ENCODE data around the gene SGK2.
A peak's percentile ranks its signal among the peaks of the same experiment; 100 is the strongest.

The SGK2 gene

DNA sequence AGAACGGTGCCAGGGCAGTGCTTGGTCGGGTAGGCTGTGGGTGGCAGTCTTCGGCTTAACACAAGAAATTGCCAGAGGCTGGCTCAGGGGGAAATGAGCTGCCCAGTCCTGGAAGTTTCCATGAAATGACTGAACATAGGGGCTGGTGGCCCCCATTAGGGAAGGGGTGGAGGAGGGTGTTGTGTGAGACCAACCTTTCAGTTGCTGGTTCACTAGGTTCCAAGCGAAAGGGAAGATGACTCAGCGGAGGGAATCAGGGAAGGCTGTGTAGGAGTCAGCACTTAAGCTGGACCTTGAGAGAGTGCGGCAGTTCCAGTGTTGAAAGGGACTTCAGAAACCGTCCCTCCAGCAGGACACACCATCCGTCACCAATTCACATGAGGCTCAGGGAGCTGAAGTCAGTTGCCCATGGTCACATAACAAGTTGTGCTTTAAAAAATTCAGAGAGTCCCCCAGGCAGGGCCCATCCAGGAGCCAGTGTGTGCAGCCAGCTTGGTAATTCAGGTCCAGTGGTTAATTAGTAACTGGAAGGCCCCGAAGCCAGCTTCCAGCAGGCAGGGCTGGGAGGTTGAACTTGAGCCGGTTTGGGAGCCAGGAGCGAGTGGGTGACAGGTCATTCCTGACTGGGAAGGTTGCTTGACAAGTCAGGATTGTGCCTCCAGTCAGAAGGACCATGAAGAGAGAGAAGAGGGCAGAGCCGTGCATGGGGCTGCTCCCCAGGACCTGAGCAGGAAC, at the start of gene SGK2:
Gene SGK2, plus strand, starts transcription at position 616 of the 735 bp plus-strand sequence. CDS start 7,469 bp downstream, outside the sequence.
- DNase-seq: no peak

DNA sequence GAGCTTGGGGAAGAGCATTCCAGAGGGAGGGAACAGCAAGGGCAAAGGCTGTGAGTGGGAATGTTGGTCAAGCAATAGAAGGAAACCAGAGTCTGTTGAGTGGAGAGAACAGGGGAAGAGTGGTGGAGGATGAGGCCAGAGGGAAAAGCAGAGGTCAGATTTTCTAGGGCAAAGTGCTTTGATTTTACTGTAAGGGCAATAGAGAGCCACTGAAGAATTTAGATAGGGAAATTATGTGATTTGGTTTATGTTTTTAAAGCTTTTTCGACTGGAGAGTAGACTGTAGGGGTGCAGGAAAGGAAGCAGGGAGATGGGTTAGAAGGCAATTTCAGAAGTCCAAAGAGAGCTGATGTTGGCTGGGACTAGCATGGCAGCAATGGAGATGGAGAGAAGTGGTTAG, 46.9 kb upstream of the SGK2 start:
- DNase-seq: no peak

DNA sequence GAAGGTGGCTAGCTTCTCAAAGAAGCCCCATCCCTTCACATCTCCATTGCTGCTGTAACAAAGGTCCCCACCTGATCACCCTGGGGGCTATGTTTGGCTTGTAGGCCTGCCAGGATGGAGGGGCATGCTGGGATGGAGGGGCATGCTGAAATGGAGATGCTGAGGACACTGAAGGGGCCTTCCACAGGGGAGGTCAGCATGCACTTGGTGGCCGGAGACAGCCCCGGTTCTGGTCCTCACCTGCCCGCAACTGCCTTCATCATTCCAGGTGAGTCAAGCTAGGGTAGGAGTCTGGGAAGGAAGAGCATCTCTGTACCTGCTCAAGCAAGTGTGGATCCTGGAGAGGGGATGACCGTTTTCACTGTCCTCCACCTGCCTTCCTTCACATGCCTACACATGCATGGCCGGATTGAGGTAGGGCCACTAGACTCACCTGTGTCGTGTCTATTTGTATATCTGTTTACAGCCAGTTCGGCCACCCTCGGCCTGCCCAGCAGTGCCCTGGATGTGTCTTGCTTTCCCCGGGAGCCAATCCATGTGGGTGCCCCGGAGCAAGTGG, 45.4 kb upstream of the SGK2 start:
- DNase-seq: no peak

DNA sequence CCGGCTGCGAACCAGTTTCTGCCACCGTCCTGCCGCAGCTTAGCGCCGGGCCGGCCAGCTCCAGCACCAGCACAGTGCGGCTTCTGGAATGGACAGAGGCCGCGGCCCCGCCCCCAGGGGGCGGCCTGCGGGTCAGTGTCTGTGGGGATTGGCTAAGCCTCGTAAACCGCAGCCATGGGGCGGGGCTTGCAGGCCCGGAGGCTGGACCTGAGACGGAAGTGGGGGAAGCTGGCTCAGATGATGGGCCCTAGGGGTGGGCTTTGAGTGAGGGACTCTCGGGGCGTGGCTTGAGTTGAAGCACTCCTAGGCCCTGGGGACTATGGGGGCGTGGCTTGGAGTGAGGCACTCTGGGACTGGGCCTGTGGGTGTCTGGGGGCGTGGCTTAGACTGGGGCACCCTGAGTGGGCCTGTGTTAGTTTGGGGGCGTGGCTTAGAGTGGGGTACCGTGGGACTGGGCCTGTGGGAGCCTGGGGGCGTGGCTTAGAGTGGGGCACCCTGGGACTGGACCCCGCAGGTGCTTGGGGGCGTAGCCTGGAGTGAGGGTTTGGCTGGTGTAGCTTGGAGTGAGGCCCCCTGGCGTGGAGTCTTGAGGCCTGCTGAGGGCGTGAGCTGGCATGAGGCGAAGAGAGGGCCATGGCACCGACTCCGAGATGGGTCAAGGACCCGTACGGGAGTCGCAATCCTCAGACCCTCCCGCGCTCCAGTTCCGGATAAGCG, 44.7 kb upstream of the SGK2 start:
- DNase-seq: peak; percentile 85 to 89

DNA sequence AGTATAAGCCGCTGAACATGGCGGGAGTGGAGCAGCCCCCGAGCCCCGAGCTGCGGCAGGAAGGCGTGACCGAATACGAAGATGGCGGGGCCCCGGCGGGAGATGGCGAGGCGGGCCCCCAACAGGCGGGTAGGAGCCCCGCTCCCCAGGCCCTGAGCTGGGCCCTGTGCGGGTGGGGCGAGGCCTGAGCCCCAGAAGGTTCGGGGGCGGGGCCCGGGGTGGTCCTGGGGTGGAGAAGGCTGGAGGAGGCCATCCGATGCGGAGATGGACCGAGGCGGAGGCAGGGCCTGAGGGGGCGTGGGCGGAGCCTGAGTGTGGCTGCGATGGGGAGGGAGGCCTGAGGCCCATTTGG, 44.2 kb upstream of the SGK2 start:
- DNase-seq: no peak

DNA sequence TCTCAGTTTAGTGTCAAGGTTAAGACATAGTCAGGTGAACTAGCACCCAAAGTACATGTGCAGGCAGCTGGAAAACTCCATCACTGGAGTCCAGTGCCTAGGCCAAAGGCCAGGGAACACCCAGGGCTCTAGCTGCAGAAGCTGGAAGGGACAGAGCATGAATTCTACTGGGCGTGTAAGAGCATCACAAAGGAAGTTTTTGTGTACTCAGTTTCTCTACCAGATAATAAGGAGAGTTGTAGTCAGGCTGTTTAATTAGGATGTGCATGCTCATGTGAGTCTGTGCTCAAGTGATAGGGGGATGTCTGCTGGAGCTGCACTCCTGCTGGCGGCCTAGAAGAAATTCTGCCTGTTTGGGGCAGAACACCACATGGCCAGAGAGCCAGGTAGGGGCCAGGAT, 43.2 kb upstream of the SGK2 start:
- DNase-seq: no peak

DNA sequence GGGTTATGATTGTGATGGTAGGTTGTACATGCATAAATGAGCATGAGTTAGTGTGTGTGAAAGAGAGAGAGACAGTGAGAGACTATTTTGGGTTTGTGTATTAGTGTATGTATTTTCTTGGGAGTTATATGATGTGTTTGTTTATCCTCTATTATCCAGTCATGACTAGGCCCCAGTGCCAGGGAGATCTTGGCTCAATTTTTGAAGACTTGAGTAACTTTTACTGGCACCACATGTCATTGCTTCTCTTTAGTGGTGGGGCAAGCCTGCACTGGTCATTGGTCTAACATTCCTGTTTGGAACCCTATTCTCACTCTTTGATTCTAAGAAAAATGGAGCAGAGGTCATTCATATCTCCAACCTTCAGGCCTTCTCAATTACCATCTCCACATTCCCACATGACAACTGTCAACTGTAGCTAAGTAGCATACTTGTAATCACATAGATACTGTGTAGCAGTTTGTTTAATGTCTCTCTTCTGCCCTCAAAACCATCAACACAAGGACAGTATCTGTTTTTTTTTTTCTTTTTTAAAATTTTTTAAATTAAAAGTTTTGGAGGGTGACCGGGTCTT, 42.5 kb upstream of the SGK2 start:
- no peak for DNase-seq

DNA sequence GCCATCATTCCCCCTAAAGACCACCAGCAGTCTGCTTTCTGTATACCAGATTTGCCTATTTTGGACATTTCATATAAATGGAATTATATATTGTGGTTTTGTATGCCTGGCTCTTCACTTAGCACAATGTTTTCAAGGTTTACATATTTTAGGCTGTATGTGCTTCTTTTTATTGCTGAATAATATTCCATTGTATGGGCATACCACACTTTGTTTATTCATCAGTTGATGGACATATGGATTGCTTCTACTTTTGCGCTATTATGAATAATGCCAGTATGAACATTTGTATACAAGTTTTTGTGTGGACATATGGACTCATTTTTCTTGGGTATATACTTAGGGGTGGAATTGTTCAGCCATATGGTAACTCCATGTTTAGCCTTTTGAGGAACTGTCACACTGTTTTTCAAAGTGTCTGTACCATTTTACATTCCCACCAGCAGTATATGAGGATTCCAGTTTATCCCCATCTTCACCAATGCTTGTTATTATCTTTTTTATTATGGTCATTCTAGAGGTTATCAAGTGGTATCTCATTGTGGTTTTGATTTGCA, 38.7 kb upstream of the SGK2 start:
- no peak for DNase-seq

DNA sequence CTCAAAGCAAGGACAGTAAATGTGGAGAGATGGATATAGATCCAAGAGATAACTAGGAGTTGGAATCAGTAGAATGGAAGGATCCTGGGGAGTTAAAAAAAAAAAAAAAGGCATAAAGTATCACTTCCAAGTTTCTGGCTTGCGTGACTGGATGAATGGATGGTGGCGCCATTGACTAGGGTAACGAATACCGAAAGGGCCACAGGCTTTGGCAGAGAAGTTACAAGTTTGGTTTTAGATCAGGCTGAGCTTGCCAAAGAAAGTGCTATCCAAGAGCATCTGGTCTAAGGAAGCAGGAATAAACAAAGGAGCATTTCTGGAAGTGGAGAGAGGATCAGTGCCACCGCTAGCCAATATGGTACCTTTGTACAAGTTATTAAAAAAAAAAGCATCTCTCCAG, 33.8 kb upstream of the SGK2 start:
- no peak for DNase-seq

DNA sequence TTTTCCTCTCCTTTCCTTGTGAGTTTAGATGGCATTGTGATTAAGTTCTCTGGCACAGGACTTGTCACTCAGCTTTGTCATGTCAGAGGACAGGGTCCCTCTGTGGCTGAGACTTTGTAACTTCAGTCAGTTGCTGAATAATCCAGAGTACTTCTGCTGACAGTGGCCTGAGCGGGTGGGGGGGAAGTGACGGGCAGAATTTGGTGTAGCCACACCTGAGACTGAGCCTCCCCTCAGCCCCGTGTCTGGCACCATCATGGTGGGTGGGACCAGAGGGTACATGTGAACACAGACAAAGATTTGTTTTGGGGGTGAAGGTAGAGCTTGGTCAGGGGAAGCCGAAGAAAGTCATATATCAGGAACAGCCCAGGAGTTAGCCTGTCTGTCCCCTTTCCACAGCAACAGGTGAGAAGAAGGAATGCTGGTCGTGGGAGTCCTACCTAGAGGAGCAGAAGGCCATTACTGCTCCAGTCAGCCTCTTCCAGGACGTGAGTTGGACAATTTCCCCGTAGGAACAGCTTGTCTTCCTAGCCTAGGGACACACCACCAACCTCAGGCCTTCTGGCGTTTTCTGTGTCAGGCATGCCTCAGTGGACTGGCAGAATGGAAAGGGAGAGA, 30.5 kb upstream of the SGK2 start:
- no peak for DNase-seq

DNA sequence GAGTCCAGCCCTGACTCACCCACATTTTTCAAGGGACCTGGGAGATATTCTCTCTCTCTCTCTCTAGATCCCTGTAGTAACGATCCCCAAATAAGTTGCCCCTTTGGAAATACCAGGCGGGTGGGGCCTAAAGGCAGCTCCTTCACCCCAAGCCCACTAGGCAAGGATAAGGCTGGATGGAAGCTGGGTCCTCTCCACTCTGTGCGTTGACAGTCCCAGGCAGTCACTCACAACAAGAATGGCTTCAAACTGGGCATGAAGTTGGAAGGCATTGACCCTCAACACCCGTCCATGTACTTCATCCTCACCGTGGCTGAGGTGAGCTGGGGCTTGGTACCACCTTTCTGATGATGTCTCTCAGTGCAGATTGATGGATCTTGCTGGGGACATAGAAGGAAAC, 29.8 kb upstream of the SGK2 start:
- no peak for DNase-seq

DNA sequence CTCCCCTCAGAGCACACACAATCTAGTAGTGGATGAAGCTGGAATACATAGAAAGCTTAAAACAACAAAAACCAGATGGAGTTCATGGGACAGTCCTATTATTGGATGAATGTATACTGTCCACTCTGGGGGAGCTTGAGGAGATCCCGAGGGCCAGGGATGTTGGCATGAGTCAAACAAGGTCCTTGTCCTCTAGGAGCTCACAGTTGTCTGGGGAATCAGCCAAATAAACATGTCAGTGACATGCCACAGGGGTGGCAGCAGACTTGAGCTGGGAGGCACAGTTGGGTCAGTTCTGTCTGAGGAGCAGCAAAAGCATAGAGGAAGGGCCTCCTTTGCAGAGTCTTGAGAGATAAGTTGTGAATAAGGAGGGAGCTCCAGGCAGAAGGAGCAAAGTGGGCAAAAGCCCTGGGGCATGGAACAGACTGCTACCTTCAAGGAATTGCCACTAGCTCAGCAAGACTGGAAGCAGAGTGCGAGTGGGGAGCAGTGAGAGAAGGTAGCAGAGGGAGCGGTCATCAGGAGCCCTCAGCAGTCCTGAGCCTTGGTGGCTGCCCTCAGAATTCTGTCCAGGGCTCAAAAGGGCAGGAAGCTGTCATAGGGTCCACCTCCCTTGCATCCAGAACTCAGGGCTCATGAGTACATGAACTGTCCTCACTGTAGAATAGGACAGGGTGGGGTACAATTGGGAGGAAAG, 29.2 kb upstream of the SGK2 start:
- DNase-seq: no peak

DNA sequence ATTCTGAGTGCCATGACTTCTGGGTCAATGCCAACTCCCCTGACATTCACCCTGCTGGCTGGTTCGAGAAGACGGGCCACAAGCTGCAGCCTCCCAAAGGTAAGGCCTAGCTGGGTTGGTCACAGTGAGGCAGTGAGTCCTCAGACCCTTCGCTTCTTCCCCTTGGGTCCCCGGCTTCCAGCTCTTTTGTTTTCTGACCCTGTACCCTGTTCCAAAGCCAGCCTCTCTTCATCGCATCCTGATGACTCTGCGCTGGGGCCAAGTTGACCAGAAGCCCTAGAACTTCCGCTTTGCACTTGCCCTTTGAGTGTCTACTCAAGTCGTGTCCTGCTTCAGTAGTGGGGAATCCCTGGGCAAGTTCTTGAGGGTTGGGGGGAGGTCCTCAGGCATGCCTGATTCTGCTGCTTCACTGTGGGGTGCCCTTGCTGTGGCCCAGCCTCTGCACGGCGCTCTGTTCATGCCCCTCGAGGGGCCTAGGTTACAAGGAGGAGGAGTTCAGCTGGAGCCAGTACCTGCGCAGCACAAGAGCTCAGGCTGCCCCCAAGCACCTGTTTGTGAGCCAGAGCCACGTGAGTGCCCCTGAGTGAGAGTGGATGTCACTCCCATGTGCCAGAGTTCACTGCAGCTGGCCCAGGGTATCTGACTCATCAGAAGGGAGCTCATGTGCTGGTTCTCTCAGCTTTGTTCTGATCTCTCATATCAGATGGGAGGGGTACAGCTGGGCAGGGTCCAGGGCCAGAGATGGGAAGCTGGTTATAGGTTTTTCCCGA, 28.3 kb upstream of the SGK2 start:
- DNase-seq: no peak

DNA sequence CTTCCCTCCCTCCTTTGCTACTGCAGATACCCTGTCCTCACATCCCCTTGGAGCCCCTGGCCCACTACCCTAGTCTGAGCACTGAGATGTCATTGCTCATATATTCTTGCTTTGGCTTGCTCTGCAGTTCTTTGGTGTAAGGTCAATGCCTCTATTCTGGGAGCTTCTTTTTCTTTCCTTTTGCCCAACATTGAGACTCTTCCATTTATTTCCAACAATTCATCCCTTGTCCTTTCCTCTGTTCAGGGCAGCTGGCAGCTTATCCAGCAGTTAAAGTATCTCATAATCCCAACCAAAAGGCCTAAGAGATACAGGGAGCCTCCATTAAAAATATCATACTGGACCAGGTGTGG, 27.8 kb upstream of the SGK2 start:
- DNase-seq: no peak

DNA sequence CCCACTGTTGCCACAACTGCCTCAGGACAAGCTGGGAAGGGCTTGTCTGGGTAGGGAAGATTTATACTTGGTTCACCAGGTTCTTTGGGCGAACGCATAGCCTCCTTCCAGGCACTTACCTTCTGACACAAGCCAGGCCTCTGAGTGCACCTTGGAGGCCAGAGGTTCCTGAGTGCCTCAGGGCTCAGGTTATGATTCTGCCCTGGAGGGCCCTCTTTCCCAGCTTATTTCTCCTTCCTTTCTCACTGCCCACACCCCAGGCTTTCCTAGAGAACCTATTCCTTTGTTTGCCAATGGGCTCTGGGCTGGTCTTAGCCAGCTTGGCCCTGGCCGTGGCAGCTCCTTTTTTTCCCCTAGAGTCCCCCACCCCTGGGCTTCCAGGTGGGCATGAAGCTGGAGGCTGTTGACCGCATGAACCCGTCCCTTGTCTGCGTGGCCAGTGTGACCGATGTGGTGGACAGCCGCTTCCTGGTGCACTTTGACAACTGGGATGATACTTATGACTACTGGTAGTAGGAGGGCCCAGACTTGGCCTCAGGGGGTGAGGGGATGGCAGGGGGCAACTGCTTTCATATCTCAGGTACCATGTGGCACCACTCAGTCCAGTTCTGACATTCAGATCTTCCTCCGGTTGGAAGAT, 26.3 kb upstream of the SGK2 start:
- no peak for DNase-seq

DNA sequence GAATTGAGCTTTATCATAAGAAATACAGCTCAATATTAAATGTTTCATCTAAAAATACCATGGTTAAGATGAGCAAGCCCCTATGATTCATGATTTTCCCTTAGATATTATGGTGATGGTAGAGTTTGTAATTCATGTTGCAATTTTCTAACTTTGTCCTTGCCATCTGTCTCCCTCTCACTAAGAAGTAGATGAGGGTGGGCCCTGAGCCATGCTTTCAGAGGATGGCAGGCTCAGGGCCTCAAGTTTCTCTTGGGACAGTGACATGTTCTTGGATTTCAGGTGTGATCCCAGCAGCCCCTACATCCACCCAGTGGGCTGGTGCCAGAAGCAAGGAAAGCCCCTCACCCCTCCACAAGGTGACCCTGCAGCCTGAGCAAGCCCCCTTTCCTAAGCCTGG, 25.8 kb upstream of the SGK2 start:
- no peak for DNase-seq

DNA sequence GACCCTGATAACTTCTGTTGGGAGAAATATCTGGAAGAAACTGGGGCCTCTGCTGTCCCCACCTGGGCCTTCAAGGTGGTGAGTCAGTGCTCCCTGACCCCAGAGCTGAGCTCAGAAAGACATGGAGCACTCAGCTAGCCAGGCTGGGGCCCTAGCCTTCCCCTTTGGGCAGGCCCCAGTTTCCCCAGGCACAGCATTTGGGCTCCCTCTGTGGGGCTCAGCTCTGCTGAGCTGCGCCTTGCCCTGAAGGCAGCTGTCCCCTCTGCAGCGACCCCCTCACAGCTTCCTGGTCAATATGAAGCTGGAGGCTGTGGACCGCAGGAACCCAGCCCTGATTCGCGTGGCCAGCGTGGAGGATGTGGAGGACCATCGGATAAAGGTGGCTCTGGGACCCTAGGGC, 24.8 kb upstream of the SGK2 start:
- DNase-seq: no peak

DNA sequence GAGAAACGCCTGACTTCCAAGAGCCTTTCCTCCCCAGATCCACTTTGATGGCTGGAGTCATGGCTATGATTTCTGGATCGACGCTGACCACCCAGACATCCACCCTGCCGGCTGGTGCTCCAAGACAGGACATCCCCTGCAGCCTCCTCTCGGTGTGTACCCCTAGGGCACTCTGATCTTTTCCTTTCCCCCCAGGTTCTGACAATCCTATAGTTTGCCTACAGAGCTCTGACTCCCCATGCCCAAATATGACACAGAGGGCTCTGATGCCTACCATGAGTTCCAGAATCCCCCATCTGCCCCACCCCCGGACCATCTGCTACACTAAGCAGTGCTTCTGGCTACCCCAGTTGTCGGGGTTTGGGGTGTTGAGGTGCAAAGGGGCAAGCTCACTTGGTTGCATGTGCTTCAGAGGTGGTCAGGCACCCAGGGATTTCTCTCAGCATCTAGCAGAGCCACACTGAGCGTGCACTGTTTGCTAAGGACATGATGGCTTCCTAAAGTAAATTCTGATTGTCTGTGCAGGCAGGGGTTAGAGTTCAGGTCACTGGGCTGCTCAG, 24.0 kb upstream of the SGK2 start:
- no peak for DNase-seq

DNA sequence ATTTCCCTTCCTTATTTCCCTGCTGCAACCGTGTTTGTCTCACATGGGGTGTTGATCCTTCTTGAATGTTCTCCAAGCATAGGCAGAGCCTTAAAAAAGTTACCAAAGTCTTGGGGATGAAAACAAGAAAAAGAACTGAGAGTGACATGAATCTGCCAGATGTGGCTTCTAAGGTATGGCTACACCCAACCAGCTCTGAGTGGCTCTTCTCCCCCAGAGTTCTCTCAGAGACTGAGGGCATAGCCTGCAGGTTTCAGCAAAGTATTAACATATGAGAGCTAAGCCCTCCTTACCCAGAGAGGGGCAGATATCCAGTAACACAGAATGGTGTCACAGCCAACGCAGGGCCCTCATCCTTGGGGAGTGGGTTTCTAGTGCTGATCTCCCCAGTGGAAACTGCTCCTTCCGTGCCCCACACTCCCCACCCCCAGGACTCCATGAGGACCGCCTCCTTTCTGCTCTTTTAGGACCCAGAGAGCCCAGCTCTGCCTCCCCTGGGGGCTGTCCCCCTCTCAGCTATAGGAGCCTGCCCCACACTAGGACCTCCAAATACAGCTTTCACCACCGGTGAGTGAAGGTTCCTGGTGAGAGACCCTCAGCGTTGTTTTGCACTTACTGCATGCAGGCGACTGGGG, 23.3 kb upstream of the SGK2 start:
- DNase-seq: no peak

DNA sequence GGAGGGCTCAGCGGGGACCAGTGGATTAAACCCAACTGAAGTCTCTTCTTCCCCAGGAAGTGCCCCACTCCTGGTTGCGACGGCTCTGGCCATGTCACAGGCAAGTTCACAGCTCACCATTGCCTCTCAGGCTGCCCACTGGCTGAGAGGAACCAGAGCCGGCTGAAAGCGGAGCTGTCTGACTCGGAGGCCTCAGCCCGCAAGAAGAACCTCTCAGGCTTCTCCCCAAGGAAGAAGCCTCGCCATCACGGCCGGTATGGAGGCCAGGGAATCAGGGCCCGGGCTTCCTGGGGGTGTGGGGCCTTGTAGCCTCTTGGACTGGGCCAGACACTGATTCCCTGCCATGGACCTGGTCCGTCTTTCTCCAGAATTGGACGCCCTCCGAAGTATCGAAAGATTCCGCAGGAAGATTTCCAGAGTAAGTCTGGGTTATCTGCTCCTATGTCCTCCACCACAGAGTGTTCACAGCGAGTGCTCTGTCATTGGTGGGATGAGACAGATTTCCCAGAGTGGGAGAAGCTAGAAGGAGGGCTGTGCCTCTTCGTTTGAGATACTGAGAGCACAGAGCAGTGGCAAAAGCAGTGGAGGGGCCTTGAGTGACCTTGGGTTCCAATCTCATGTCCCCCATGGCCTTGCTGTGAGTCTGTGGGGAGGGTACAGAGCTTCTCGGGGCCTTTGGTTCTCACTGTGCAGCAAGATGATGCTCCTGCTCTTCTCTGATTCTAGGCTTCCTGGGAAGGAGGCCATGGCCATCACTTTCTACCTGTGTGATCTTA, 22.6 kb upstream of the SGK2 start:
- no peak for DNase-seq
